Ectodermal cell (in vitro differentiated cells): ENCODE data around the gene PUS10.
"Not testable (repeated sequence)": the region's sequence is repeated elsewhere in the genome, so short reads cannot be mapped to it uniquely, and the experiment has no call there.

ENCODE experiments used
- H3K27ac ChIP-seq: 2 replicates; pipeline ENCODE4 v1.7.0; 2013; ENCODE audit warnings: mild to moderate bottlenecking, low read depth, low read length; ENCODE audit not compliant: insufficient read depth, poor library complexity, severe bottlenecking
- H3K27me3 ChIP-seq: 2 replicates; pipeline ENCODE4 v1.7.0; 2013; ENCODE audit warnings: mild to moderate bottlenecking, low read length; ENCODE audit not compliant: insufficient read depth, control insufficient read depth, poor library complexity, severe bottlenecking
- H3K36me3 ChIP-seq: one replicate; pipeline ENCODE4 v1.7.0; 2013; ENCODE audit warnings: low read length; ENCODE audit not compliant: control insufficient read depth, insufficient read depth
- H3K4me1 ChIP-seq: one replicate; pipeline ENCODE4 v1.7.0; 2013; ENCODE audit warnings: low read length; ENCODE audit not compliant: control insufficient read depth, insufficient read depth
- H3K4me3 ChIP-seq: 2 replicates; pipeline ENCODE4 v1.7.0; 2013; ENCODE audit warnings: low read depth, low read length, control low read depth; ENCODE audit not compliant: insufficient read depth
- H3K9me3 ChIP-seq: 2 replicates; pipeline ENCODE4 v1.7.0; 2013; ENCODE audit warnings: mild to moderate bottlenecking, low read length, moderate library complexity; ENCODE audit not compliant: control insufficient read depth
- WGBS, 2 experiments: methylation state at CpG; one replicate each; pipeline ENCODE4 v1.1.7; 2013; ENCODE audit warnings: missing lambda C conversion rate in 2 of 2; 5-methylcytosine and 5-hydroxymethylcytosine counted together

Gene PUS10

DNA sequence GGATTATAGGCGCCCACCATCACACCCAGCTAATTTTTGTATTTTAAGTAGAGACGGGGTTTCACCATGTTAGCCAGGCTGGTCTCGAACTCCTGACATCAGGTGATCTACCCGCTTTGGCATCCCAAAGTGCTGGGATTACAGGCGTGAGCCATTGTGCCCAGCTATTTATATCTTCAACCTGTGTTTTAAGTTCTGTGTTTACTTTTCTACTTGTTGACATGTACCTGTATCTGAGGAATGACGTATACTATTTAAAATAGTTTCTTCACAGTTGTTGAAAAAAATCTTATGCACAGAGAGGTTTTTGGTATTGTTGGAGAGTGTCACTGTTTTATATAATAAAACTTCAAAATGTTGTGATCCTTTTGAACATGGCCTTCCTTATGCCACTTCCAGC, 116.8 kb downstream of the PUS10 start:
- not testable (repeated sequence) for H3K4me1 ChIP-seq, H3K27ac ChIP-seq, H3K4me3 ChIP-seq, H3K36me3 ChIP-seq, H3K9me3 ChIP-seq, H3K27me3 ChIP-seq
- 94 to 95% methylated on average over 5 to 6 of the region's 6 CpGs for WGBS, 2 experiments

DNA sequence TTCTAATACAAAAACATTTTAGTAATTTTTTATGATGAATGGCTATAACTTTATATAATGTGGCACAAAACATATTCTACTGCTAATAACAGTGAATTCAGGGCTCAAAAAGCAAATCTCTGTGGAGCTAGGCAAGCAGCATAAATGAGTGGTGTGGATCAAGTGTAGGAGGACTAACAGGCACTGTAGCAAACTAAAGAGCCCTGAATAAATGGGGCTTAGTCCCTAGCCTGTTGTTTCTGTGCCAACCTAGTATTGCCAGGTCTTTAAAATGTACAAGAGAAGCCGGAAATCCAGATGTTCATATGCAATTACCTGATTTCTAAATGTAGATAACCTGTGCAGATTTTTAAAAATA, 118.2 kb downstream of the PUS10 start:
- 100% methylated on average over 1 of the region's 1 CpG; no CpG with 5 or more reads in 1 of the 2 experiments for WGBS, 2 experiments
- Histone ChIP-seq H3K9me3 (no peaks in the 10 kb centered on the region), H3K27me3 (no peaks in the 10 kb centered on the region), H3K27ac (no peak overlapping the region), H3K4me1 (no peaks in the 10 kb centered on the region), H3K36me3 (no peaks in the 10 kb centered on the region), H3K4me3 (no peak overlapping the region)

DNA sequence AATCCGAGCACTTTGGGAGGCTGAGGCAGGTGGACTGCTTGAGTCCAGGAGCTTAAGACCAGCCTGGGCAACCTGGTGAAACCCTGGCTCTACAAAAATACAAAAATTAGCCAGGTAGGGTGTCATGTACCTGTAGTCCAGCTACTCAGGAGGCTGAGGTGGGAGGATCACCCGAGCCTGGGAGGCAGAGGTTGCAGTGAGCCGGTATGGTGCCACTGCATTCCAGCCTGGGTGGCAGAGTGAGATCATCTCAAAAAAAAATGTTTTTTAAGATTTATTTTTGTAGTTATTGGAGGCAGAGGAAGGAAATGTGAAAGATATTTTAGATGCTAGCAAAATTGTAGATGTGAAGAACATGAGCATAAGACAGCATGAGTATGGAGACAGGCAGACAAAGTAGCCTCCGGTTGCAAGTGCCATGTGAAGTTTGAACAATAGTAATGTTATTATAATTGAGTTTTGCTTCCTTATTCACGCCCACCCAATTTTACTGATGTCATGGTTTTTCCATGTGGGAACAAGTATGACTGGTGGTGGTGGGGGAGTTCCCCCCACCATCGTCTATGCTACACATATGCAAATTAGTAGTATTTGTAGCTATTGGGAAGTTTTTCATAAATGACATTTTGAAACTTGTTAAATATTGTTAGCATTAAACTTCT, 118.7 kb downstream of the PUS10 start:
- Histone ChIP-seq H3K36me3 (no peaks in the 10 kb centered on the region), H3K27me3 (no peaks in the 10 kb centered on the region), H3K9me3 (no peaks in the 10 kb centered on the region), H3K4me1 (no peaks in the 10 kb centered on the region), H3K4me3 (no peak overlapping the region), H3K27ac (no peak overlapping the region)
- WGBS, 2 experiments: 90 to 96% methylated on average over 4 to 5 of the region's 6 CpGs

DNA sequence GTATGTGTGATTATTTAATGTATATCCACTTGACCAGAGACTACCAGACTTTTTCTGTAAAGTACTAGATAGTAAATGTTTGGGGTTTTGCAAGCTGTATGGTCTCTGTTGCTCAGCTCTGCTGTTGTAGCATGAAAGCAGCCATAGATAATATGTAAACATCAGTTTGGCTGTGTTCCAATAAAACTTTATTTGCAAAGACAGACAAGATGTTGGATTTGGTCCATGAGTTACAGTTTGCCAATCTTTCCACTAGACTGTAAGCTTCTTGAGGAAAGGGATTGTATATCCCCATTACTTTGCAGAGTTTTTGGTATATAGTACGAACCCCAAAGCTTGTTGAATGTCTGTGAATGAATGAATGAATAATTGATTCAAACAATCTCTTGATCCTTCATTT, 119.5 kb downstream of the PUS10 start:
- Histone ChIP-seq H3K27me3 (no peaks in the 10 kb centered on the region), H3K4me1 (no peaks in the 10 kb centered on the region), H3K4me3 (no peak overlapping the region), H3K9me3 (no peaks in the 10 kb centered on the region), H3K36me3 (no peaks in the 10 kb centered on the region), H3K27ac (no peak overlapping the region)
- WGBS, 2 experiments: 67 to 88% methylated on average over 1 of the region's 1 CpG
